ENCODE results near the gene STARD3NL.

GRCh38 chr7:38207843-38208242 lies 29.8 kb downstream of the STARD3NL start:
- TF ChIP-seq CTCF (IDR thresholded peaks at IDR 0.05 in 2 of 3, conservative IDR thresholded peaks at IDR 0.05 in 1 of 3; ENCODE audit: control insufficient read depth in 2 of 3, extremely low read depth in 1 of 3, insufficient read depth in 1 of 3, low read depth in 3 of 3, low read length in 3 of 3) (no peak), POLR2AphosphoS5 (IDR thresholded peaks at IDR 0.05; ENCODE audit: low read length) (no peak), IKZF1 (conservative IDR thresholded peaks at IDR 0.05) (no peak), MEF2A (IDR thresholded peaks at IDR 0.05; ENCODE audit: insufficient read depth, low read depth, low read length) (no peak), BRCA1 (IDR thresholded peaks at IDR 0.05; ENCODE audit: low read depth, low read length) (no peak), YY1 (IDR thresholded peaks at IDR 0.05; ENCODE audit: low read depth, low read length) (no peak), EZH2 (IDR thresholded peaks at IDR 0.05; ENCODE audit: borderline replicate concordance, control insufficient read depth, low read depth, low read length) (no peak), POLR2A (IDR thresholded peaks at IDR 0.05; ENCODE audit: low read depth, low read length) (no peak), FOXK2 (IDR thresholded peaks at IDR 0.05) (no peak)
